Endothelial cell of hepatic sinusoid (primary cell): Measurements from ENCODE around the gene PKD2L1.
"Not testable (repeated sequence)": the region's sequence is repeated elsewhere in the genome, so short reads cannot be mapped to it uniquely, and the experiment has no call there.

Experiments
- in situ Hi-C: cut with HindIII; loops from 2 replicates; pipeline ENCODE4 v1.10.0; 2017; ENCODE audit warnings: low sequenced_read_pairs

PKD2L1 gene

DNA sequence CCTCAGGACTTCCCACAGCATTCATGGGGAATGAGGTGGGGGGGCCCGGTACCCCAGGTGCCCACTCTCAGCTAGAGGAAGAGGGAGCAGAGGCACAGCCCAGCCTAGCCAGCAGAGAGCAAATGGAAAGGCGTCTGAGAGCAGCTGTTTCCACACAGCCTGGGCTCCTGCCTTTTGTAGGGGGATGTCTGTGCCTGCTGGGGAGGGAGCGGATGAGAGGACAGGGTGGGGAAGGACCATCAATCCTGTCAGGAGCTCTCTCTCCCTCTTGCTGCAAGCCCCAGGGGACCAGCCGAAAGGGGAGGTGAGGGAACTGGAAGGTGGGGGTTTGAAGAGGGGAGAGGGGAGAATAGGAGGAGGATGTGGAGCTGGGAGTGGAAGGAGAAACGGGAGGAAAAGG is at the start of gene PKD2L1:
Gene PKD2L1 (minus strand): TSS at position 150 of the 400 bp plus-strand sequence. CDS start 125 bp downstream, at position 25.
- in situ Hi-C loops = loop anchor here (25.0 kb wide), 2 partner anchors 182 to 557 kb away; partner anchors contain the start of gene SEC31B

DNA sequence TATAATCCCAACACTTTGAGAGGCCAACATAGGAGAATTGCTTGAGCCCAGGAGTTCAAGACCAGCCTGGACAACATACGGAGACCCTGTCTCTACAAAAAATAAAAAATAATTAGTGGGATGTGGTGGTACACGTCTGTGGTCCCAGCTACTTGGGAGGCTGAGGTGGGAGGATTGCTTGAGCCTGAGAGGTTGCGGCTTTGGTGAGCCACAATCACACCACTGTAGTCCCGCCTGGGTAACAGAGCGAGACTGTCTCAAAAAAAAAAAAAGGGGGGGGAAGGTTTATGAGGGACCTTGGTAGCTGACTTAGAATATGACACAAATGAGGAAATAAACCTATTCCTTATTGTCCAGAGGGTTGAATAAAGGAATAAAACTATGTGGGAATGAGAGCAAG is 47.8 kb upstream of the PKD2L1 start:
- in situ Hi-C loops = no loop called here

DNA sequence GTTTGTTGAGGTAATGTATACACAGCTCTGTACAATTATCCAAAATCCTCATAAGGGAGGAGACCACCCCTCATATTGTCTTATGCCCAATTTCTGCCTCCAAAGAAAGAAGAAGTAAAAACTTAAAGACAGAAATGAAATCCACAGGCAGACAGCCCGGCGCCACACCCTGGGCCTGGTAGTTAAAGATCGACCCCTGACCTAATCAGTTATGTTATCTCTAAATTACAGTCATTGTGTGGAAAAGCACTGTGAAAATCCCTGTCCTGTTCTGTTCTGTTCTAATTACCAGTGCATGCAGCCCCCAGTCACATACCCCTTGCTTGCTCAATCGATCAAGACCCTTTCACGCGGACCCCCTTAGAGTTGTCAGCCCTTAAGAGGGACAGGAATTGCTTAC is 46.6 kb upstream of the PKD2L1 start:
- in situ Hi-C loops = not testable (repeated sequence)

DNA sequence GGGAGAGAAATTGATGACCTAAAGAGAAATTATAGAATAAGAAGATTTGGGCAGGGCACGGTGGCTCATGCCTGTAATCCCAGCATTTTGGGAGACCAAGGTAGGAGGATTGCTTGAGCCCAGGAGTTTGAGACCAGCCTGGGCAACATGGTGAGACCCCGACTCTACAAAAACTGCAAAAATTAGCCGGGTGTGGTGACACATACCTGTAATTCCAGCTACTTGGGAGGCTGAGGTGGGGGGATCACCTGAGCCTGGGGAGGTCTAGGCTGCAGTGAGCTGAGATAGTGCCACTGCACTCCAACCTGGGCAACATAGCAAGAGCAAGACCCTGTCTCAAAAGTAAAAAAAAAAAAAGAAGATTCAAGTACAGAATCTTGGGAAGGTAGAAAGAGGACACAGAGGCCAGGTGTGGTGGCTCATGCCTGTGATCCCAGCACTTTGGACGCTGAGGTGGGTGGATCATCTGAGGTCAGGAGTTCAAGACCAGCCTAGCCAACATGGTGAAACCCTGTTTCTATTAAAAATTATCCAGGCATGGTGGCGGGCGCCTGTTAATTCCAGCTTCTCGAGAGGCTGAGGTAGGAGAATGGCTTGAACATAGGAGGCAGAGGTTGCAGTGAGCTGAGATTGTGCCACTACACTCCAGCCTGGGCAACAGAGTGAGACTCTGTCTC is 44.8 kb upstream of the PKD2L1 start:
- in situ Hi-C loops = not testable (repeated sequence)

DNA sequence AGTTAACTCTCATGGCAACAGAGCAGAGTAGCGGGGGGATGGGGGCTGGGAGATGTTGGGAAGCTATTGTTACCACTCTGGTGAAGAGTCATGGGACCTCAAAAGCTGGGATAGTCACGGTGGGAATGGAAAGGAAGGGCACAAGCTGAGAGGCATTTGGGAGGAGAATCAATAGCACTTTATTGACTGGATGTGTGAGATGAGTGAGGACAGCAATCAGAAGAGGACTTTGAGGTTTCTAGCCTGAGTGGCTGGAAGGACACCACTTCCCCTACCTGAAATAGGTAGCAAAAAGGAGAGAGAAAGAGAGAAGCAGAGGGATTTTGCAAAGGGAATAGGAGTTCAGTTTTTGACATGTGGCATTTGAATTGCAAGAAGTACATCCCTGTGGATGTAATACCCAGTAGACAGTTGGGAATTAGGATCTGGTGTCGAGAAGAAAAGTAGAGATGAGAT is 44.2 kb upstream of the PKD2L1 start:
- in situ Hi-C loops = no loop called here

DNA sequence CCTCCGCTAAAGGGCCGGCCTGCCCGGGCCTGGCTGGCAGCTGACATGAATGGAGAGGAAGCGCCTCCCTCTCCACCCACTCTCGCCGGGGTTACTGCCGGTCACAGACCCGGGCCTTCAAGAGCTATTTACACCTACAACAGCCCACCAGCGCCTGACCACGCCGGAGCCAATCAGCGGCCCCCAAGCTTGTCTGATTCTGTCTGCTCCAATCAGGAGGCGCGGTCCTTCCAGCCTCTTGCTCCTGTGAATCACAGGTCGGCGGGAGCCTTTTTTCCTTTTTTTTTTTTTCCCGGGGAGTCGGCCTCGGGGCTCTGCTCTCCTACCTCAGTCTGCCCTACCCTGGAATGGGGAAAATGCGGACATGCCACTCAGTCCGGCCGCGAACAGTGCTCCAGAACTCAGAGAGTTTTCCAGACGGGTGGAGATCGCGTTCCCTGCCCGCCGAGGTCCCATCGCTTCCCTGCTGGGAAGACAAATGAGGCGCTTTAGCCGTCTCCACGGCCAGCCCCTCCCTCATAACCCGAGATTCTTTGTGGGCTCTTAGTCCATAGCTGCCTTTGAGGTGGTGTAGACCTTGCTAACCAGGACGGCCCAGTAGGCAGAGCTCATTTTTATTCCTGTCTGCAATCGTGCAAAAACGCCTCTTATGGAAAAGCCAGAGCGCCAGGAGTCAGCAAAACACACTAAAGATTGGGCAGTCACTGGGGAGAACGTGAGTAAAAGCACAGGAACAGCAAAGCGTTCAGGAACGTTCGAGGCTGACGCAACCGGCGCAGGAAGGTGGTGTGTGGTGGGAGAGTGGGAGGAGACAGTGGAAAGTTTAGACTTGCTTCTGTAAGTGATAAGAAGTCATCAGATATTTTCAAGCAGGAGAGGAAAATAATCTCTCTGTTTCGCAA is 43.5 kb upstream of the PKD2L1 start:
- in situ Hi-C loops = no loop called here

DNA sequence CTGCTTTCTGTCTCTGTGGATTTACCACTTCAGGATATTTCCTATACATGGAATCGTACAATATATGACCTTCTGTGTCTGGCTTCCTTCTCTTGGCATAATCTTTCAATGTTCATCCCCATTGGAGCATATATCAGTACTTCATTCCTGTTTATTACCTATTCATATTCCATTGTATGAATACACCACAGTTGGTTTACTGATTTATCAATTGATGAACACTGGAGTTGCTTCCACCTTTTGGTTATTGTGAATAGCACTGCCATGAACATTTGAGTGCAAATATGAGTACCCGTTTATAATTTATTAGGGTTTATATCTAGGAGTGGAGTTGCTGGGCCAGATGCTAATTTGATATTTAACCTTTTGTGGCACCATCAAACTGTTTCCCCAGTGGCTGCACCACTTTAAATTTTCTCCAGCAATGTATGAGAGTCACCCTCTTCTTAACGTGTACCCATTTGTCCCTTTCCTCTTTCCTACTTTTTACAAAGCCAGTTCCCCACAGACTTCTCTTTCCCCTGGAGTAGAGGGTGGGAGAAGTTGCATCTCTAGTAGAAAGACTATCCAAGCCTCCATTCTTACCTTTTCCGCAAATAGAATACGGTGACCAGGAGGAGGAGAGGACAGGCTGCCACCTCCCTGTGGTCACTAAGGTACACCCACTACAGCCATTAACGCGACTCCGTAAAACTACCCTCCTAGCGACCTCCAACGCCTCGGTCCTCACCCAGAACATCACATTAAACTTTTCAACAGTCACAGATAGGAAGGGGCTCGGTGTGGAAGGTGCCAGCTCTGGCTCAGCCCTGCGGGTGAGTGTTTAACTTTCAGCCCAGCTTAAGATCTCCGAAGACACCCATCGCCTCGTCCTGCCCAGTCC is 42.6 kb upstream of the PKD2L1 start:
- in situ Hi-C loops = no loop called here

DNA sequence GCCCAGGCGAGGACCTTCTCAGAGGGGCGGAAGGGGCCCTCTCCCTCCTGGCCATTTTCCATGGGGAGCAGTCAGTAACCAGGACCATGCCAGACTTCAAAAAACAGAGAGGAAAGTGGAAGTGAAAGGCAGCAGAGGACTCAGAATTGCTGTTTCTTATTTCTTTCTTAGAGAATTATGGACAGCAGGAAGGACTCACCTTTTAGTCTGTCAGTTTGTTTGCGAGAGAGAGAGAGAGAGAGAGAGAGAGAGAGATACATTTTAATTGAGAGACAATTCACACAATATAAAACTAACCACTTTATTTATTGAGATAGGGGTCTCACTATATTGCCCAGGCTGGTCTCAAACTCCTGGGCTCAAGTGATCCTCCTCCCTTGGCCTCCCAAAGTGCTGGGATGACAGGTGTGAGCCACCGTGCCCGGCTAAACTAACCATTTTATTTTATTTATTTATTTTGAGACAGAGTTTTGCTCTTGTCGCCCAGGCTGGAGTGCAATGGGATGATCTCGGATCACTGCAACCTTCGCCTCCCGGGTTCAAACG is 41.5 kb upstream of the PKD2L1 start:
- in situ Hi-C loops = no loop called here

DNA sequence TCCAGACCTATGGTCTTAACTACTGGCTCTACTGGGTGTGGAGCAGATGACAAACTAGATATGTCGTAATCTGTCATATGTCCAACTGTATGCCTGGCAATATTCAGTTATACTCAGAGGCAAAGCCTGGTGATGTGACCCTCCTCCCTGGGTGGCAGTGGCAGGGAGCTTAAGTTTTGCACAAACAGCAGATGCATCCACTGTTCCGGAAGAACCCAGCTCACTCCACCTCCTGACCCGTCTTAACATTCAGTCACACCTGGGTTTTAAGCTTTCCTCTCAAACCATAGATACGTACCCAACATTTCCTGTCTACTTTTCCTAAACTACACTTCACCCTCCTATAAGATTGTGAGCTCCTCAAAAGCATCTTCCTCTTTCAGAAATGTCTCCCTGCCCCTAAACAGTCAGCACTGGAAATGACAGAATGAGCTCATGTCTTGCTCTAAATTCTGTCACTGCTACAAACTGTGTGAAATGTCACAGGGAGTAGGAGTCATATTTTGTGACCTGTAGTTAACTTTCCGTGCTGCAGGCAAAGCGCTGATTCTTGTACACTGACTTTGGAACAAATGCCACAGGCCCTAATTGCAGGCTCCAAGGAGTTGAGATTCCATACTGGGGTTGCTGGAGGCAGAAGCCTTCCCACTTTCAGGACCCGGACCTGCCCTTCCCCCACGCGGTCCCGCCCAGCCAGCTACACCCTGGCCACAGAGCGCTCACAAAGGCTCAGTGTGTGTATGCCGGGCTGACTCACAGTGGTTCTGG is 40.9 kb upstream of the PKD2L1 start:
- in situ Hi-C loops = no loop called here

DNA sequence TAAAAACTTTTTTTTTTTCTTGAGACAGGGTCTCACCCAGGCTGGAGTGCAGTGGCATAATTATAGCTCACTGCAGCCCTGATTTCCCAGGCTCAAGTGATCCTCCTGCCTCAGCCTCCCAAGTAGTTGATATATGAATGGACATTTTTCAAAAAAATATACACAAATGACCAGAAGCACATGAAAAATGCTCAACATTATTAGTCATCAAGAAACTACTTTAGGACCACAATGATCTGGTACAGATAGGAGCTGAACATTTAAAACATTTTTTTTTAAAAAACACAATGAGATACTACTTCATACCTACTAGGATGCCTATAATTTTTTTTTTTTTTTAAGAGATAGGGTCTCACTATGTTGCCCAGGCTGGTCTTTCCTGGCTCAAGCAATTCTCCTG is 38.7 kb upstream of the PKD2L1 start:
- in situ Hi-C loops = no loop called here

DNA sequence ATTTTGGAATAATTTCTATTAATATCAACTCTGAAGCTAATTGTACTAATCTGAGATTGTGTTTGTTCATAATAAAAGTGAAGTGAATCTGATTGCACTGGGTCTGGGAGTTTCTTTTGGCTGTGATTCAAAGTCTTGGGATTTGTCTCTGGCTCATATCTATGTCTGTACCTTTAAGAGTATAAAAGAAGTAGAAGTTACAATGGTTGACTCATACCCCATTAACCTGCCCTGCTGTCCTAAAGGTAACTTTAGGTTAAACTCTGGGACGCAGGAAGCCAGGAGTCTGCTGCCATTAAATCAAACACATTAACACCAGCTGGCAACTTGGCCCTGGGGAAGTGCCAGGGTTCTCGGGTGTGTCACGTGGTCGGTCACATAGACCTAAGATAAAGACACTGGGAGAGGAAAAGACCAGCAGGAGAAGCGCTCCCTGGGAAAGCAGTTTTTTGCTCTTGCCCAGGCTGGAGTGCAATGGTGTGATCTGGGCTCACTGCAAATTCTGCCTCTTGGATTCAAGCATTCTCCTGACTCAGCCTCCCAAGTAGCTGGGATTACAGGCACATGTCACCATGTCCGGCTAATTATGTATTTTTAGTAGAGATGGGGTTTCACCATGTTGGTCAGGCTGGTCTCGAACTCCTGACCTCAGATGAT is 34.8 kb upstream of the PKD2L1 start:
- in situ Hi-C loops = no loop called here

DNA sequence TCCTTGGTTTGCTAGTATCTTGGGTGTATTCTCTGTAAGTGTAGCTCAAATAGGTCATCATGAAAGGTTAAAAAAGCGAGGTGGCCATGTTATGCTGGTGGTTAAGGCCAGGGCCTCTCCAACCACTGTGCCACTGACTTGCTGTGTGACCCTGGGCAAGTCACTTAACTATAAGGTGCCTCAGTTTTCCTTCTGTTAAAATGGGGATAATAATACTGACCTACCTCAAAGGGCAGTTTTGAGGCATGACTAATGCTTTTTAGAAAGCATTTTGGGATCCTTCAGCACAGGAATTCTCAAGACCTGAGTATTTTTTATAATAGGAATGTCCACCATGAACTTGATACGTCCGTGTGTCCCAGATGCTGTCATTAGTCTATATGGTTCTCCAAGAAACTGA is 34.1 kb upstream of the PKD2L1 start:
- in situ Hi-C loops = no loop called here

DNA sequence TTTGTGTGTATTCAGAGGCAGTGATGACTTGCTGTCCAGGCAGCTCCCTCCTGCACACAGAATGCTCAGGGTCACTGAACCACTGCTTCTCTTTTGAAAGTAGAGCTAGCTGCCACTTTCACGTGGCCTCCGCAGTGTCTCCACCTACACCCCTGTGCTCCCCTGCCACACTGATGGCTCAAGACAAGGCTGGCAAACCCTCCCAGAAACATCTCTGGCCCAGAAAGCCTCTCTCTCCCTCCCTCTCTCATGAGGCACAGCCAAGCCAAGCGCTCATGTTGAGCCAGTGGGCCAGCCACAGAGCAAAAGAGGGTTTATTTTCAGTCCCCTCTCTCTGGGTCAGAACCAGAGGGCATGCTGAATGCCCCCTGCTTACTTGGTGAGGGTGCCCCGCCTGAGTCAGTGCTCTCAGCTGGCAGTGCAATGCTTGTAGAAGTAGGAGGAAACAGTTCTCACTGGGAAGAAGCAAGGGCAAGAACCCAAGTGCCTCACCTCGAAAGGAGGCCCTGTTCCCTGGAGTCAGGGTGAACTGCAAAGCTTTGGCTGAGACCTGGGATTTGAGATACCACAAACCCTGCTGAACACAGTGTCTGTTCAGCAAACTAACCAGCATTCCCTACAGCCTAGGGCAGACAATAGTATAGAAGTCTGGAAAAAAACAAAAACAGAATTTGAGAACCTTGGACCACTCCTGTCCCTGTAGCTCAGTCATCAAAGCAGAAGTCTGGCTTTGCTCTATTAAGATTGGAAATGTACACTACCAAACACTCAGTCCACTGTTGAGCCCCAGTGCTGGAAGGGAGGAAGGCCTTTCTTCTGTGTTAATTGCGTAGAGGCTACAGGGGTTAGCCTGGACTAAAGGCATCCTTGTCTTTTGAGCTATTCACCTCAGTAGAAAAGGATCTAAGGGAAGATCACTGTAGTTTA is 32.8 kb upstream of the PKD2L1 start:
- in situ Hi-C loops = no loop called here

DNA sequence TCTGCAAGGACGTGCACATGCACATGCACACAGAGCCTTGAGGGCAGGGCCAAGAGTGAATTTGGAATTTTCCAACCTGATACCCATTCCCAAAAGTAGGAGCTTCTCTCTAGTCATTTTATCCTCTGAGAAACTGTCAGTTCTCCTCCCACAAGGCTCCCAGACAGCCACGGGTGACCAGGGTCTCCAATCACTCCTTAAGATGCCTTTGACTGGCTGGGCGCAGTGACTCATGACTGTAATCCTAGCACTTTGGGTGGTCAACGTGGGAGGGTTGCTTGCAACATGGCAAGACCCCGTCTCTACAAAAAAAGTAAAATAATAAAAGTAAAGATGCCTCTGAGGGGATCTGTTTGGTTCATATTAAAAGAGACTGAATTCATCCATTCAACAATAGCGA is 30.2 kb upstream of the PKD2L1 start:
- in situ Hi-C loops = no loop called here

DNA sequence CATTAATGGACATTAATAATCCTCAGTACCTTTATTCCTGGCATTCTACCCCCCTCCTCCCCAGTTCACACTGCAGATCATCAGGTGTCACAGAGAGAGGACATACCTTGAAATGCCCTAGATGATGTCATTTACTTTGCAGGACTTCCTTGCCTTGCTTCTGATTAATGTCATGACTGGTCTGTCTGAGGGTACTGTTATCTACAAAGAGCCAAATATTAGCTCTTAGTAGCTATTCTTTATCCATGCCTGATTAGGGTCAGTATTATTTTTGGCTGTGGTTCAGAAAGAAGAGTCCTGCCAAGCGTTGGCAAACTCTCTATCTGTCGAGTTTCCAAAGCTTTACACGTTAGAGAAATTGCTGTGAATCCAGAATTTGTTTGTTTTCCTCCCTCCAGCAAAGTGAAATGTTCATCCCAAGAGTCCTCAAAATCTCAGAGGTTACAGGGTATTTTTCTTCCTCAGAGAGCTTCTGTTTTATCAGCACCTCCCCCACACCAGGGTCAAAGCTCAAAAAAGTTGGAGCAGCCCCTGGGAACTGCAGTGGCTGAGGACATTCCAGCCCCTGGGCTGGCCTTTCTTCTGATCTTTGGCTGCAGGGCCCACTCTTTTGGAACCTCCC is 29.6 kb upstream of the PKD2L1 start:
- in situ Hi-C loops = no loop called here

DNA sequence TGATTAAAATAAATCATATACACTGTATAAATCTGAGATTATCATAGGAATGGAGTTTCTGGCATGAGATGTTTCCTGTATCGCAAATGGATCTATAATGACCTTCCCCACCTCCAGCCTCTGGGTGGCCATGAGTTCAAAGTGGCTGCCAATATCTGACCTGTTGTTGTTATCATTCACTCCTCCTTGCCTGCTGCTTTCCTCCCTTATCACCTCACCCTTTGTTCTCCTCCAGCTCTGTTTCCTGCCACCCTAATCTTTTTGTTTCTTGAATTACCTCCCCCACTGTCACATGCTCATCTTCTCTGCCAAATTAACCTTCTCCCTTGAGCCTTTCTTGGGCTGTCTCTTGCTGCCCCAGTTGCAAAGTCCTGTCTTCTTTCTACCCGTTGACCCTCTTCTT is 29.0 kb upstream of the PKD2L1 start:
- in situ Hi-C loops = no loop called here

DNA sequence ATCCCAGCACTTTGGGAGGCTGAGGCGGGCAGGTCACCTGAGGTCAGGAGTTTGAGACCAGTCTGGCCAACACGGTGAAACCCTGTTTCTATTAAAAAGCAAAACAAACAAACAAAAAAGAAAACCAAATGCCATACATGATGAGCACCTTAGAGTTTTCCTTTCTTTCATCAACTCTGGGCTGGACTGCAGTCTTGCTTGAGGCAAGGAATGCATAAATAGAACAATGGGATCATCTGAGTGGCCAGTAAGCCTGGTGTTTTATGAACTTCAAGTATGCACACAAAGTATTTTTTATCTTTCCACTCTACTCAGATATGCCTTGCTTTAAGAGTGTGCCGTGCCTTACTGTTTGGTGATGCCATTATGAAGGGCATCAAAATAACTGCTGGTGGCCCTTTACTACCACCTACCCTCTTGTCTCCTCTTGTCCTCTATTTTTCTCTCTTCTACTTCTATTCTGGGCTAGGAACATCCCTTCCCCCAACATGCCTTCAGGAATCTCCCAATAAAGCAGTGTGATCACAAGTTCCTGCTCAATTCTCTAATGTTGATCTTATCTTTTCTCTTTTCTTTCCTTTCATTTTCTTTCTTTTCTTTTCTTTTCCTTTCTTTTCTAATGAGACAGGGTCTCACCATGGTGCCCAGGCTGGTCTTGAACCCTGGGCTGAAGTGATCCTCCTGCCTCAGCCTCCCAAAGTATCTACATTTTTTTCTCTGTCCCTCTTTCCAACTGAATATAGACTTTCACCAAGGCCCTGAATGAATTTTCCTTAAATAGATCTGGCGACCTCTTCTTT is 27.2 kb upstream of the PKD2L1 start:
- in situ Hi-C loops = no loop called here
